ENCODE measurements around the gene CDIPT.
A peak's percentile ranks its signal among the peaks of the same experiment; 100 is the strongest.

The CDIPT gene

GRCh38 chr16:29826342-29826695, 36.7 kb downstream of the CDIPT start:
- no peak for DNase-seq (ENCODE audit: low spot score)

DNA sequence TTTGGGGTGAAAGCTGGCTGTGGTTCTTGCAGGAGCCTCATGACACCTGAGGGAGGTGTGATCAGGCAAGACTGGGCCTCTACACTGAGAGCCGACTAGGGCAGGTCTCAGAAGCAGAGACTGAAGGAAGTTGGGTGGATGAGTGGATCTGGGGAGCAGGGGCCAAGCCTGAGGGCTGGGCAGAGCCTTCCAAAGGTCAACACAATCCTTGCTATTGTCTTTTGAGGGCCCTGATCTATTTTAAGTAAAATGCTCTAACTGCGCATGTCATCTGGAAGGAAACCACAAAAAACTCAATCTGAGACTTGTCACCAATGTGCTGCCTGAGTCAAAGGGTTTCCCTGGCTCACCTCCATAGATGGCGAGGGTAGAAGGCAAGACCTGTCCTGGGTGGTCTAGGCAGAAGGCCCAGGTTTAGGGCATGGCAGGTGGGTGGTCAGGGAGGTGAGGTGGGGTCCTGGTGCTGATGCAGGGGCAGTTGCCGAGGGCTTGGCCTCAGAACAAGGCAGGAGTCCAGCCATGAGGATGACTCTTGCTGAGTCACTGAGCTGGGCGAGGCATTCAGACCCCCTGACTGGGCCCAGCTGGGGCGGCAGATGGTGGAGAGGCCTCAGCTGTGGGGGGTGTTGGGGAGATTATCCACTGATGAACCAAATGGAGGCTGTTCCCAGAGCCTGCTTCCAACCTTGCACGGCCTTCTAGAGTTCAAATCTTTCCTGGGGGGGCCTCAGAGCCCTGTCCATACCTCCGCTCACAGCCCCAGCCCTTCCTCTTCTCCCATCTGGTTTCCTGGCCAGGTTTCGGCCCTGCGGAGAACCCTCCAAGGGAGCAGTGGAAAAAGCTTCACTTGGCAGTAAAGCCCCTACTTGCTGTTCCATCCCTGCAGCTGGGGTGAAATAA, 37.6 kb downstream of the CDIPT start:
- peak; percentile 59 for DNase-seq (ENCODE audit: low spot score)

GRCh38 chr16:29824589-29825144, 38.4 kb downstream of the CDIPT start:
- DNase-seq (ENCODE audit: low spot score) = peak; percentile 60

DNA sequence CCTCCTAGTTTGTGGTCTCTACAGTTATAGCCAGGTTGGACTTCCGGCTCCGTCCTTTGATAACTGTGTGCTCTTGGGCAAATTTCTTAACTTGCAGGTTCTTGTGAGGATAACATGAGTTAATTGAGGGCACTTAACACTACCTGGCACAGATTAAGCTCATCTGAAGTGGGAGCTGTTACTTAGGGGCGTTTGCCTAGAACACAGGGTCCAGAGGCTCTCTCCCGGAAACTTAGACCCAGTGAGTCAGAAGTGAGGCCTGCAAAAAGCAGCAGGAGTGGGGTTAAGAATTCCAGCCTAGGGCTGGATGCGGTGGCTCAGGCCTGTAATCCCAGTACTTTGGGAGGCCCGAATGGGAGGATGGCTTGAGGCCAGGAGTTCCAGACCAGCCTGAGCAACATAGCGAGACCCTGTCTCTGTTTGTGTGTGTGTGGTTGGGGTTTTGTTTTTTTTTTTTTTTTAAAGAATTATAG, 41.3 kb downstream of the CDIPT start:
- DNase-seq (ENCODE audit: low spot score) = no peak

GRCh38 chr16:29820730-29821642, 42.0 kb downstream of the CDIPT start:
- DNase-seq (ENCODE audit: low spot score) = no peak

DNA sequence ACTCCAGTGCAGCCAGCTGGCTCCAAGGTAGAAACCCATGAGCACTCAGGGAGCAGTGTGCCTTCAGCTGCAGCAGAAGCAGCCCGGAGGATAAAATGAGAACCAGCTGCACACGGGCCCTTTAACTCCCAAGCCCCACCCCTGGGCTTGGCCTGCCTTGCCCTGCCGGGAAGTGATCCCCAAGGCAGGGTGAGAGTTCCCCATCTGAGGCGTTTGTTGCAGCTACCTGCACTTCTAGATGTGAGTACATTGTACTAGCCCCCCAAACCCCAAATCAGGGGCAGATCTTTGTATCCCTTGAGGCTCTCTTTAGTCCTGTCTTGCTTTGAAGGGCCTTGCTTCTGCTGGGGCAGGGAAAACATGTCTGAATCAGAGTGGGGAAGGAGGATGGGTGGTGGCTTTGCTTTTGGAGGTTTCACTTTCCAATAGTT, 42.7 kb downstream of the CDIPT start, which contains the start of gene MVP:
Gene MVP (plus strand): TSS at position 192 of the 431 bp plus-strand sequence. CDS start 10,088 bp downstream, outside the sequence.
- DNase-seq (ENCODE audit: low spot score) = no peak

- DNase-seq (ENCODE audit: low spot score) = no peak
Observed at GRCh38 chr16:29819506-29819905, 43.5 kb downstream of the CDIPT start.

GRCh38 chr16:29818082-29818481, 44.9 kb downstream of the CDIPT start:
- no peak for DNase-seq (ENCODE audit: low spot score)

GRCh38 chr16:29816694-29817441, 46.2 kb downstream of the CDIPT start:
- DNase-seq (ENCODE audit: low spot score) = no peak

DNA sequence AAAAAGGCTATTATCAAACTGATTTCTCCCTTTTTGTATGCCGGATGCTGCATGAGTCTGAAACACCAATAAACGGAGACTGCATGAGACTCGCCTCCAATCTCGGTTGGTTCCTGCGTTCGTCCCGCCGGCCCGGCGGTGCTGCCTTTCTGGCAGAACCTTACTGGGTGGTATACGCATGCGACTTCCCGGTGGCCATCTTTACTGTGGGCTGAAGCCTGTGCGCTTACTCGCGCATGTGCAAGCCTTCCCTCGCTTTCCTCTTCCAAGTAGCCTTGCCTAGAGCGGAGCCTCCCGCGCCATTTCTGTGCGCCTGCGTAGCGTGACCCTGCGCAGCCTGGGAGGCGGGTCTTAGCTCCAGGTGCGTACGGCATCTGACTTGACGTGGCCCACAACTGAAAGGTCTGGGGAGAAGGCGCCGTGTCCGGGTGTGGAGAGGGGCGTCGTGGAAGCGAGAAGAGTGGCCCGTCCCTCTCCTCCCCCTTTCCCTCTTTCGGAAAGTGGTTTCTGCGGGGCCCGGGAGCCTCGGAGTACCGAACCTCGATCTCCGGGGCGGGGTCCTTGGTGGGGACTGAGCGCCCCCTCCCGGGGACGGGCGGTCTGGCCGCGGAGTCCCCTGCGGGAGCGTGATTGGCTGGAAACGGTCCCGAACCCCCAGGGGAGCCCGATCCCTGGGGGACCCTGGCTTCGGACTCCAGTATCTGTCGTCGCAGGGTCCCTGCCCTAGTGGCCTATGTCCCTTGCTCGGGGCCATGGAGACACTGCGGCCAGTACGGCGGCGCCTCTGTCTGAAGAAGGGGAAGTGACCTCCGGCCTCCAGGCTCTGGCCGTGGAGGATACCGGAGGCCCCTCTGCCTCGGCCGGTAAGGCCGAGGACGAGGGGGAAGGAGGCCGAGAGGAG, 47.0 kb downstream of the CDIPT start, which contains the start of gene PAGR1:
Gene PAGR1 (plus strand): TSS at position 360 of the 901 bp plus-strand sequence. CDS start 374 bp downstream, at position 734.
- peak; percentile 99 for DNase-seq (ENCODE audit: low spot score)

GRCh38 chr16:29815032-29815721, 47.8 kb downstream of the CDIPT start:
- no peak for DNase-seq (ENCODE audit: low spot score)

- no peak for DNase-seq (ENCODE audit: low spot score)
Observed at GRCh38 chr16:29814592-29814991, 48.4 kb downstream of the CDIPT start.

GRCh38 chr16:29813644-29814562, 49.1 kb downstream of the CDIPT start:
- DNase-seq (ENCODE audit: low spot score) = no peak

- DNase-seq (ENCODE audit: low spot score) = no peak
Observed at GRCh38 chr16:29812754-29813643, 50.0 kb downstream of the CDIPT start.

GRCh38 chr16:29811896-29812665, 50.9 kb downstream of the CDIPT start, which contains the start of gene PRRT2:
Gene PRRT2, plus strand, starts transcription at chr16:29812193. Its CDS starts 862 bp downstream, at chr16:29813055.
- no peak for DNase-seq (ENCODE audit: low spot score)

GRCh38 chr16:29811170-29811895, 51.7 kb downstream of the CDIPT start:
- DNase-seq (ENCODE audit: low spot score) = peak; percentile 94
